ENCODE data around the gene STX8.

- TF ChIP-seq SP1 (IDR thresholded peaks at IDR 0.05): no peak
- no peak for TF ChIP-seq FOXK2 (IDR thresholded peaks at IDR 0.05)
- TF ChIP-seq BHLHE40 (IDR thresholded peaks at IDR 0.05; ENCODE audit: borderline replicate concordance): no peak
- TF ChIP-seq FOXA1 (IDR thresholded peaks at IDR 0.05): no peak
- TF ChIP-seq NFRKB (IDR thresholded peaks at IDR 0.05): no peak
- no peak for TF ChIP-seq LEF1 (IDR thresholded peaks at IDR 0.05; ENCODE audit: borderline replicate concordance)
- no peak for TF ChIP-seq FOXM1 (IDR thresholded peaks at IDR 0.05; ENCODE audit: borderline replicate concordance)
- no peak for TF ChIP-seq HDGF (IDR thresholded peaks at IDR 0.05; ENCODE audit: borderline replicate concordance)
- no peak for TF ChIP-seq TARDBP (IDR thresholded peaks at IDR 0.05)
- no peak for TF ChIP-seq PKNOX1 (IDR thresholded peaks at IDR 0.05)
- no peak for TF ChIP-seq SUZ12 (IDR thresholded peaks at IDR 0.05)
These were observed 26.4 kb downstream of the STX8 start for GRCh38 chr17:9549215-9549614.
